8988T (cell line): ENCODE measurements around the gene CPHXL.

Experiments used
- DNase-seq: peaks from one replicate; pipeline ENCODE4 v3.0.0; 2011

CPHXL gene

DNA sequence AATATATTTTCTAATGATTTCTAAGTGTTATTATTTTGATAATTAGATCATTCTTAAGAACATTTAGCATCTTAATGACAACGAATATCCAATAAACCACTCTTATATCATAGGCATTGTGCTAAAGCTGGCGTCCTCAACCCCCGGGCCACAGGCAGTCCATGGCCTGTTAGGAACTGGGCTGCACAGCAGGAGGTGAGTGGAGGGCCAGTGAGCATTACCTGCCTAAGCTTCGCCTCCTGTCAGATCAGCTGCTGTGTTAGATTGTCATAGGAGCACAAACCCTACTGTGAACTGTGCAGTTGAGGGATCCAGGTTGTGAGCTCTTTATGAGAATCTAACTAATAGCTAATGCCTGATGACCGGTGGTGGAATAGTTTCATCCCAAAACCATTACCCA is 28.7 kb downstream of the CPHXL start:
- no peak for DNase-seq

DNA sequence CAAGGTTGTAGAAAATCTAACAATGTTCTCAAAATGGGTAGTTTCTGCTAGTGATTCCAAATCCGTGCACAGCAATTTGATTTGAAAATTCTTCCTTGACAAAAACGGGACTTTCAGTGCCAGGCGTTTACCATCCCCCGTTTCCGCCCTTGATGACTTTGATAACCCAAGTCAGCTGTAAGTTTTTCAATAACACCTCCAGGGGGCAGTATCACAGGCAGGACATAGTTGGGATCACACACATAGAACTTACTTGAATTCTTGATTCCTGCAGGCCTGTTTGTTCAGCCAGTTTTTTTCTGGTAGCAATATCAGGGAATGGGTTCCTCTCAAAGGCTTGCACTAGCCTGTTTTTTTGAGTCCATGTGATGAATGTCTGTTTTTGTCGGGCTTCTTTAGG is 30.6 kb downstream of the CPHXL start:
- no peak for DNase-seq

DNA sequence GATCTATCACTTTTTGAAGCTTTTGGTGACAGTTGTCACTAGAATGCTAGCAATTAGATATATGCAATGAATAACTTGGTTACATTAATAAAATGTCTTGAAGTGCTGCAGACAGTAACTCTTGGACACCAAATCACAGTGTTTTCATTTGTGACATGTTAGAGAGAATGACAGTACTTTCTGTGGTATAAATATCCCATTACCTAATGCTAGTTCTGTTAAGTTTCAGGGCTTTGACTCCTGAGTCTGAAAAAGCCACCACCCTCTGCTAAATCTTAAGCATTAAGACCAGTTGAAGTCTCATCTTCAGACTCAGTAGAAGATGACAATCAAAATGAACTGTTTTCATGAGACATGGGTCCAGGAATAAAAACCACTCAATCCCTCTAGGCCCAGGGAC is 38.9 kb downstream of the CPHXL start:
- no peak for DNase-seq

DNA sequence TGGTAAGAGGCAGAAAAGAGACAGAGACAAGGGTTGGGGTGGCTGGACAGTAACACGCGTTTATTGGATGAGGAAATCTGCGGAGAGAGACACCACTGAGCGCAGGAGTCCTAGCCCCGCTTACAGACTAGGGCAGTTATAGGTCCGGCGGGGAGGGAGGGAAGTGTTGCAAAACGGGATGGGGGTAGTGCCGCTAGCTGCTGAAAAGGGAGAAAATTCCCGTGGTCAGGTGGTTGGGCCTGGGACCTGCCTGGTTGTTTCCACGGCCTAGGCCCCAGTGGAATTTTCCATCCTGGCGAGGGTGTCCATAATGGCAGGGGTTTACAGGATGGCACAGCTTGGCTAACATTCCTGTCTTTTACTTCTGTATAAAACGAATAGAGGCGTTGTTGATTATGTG is 44.0 kb downstream of the CPHXL start:
- no peak for DNase-seq

DNA sequence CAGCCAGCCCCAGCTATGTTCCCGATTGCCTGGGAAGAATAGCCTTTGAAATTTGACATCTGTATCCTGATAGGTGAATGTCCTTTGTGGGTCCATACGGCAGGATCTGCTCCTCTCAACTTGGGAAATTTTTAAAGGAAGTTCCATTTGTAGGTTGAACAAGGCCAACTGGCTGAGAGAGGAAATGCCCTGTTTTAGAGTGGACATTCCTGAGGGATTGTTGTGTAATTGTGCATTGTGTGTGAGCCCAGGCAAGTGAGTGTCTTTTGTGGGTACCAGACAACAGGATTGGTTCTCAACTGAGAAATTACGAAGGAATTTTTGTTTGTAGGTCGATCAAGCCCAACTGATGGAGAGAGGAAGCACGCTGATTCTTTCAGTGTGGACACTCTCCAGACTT is 46.9 kb downstream of the CPHXL start:
- no peak for DNase-seq

DNA sequence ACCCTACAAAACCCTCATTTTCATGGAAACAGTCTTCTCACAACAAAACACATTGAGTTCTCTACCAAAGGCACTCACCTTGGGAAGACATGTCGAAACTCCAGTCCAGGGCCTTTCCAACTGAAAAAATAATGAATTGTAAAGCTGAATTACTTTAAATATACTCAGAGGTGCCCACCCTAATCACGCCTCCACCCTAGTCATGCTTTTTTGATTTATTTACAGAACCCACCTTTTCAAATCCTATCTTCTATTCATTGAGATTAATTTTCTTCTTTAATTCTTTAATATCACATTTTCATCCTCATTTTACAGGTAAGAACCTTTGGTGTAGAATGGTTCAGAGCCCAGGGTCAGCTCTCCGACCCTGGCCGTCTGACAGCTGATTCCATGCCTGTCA is 49.4 kb downstream of the CPHXL start, which contains the start of gene CPHXL2:
Gene CPHXL2, minus strand, starts transcription at position 101 of the 400 bp plus-strand sequence. Its CDS starts 10 bp downstream, at position 91.
- no peak for DNase-seq

DNA sequence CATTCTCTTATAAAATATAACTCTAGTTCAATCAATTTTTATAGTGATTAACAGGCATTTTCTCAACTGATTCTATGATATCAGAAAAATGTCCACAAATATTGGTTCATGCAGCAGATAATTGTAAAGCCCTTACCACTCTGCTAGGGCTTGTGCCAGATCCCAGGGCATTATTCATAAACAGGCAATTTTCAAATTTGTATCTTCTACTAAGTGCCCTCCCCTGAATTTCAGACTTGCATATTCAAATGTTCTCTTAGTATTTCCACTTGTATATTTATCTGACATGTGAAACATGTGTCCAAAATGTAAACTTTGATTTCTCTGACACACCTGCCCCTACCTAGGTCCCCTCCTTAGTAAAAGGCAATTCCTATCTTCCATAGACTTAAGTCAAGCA is 58.8 kb downstream of the CPHXL start:
- no peak for DNase-seq
